Testis (tissue), 2 donors: Measurements from ENCODE around the gene INSM1.

Experiments
- POLR2A ChIP-seq: fragments of 450-650 bp; IDR thresholded peaks from one replicate; pipeline ENCODE4 v1.6.1; 2017; ENCODE audit warnings: antibody characterized with exemption, mild to moderate bottlenecking, moderate library complexity
- TF ChIP-seq, protein P1 (sequence below), 3 experiments: fragments of 450-650 bp in 2 of 3; fragments of 200-600 bp in 1 of 3; sonication (generic) in 1 of 3; IDR thresholded peaks; one replicate each; pipeline ENCODE4 v1.5.1; 2016 to 2019; ENCODE audit warnings: antibody characterized with exemption in 3 of 3, mild to moderate bottlenecking in 2 of 3, moderate library complexity in 1 of 3

DNA sequence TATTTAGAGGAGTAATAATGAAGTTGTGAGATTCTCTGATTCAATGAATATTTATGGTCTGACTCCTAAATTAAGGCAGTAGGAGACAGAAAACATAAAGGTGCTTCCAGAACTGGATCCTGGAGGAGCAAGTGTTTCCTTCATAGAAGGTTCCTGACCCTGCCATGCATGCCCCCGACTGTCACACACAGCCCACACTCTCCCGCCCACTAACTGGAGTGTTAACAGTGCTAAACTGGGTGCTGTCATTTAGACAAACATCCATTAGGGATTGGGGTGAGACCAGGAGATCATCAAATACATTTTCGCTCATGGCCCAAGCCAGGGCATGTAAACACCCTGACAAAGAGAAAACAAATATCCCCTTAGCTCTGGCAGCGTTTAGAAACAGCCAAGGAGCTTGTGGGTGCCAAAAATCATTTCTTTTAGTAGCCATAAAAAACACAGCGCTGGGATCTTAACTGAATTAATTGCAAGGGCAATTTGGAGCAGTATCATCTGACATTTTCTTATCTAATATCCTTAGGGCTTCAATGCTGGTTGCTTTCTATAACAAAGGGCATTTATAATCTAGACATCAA, 46.8 kb downstream of the INSM1 start:
- TF ChIP-seq, protein P1, sequence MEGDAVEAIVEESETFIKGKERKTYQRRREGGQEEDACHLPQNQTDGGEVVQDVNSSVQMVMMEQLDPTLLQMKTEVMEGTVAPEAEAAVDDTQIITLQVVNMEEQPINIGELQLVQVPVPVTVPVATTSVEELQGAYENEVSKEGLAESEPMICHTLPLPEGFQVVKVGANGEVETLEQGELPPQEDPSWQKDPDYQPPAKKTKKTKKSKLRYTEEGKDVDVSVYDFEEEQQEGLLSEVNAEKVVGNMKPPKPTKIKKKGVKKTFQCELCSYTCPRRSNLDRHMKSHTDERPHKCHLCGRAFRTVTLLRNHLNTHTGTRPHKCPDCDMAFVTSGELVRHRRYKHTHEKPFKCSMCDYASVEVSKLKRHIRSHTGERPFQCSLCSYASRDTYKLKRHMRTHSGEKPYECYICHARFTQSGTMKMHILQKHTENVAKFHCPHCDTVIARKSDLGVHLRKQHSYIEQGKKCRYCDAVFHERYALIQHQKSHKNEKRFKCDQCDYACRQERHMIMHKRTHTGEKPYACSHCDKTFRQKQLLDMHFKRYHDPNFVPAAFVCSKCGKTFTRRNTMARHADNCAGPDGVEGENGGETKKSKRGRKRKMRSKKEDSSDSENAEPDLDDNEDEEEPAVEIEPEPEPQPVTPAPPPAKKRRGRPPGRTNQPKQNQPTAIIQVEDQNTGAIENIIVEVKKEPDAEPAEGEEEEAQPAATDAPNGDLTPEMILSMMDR (IDR thresholded peaks at IDR 0.05) = no peak
- TF ChIP-seq POLR2A = no peak
